Ramos (cell line): ENCODE data around the gene ST7L.

ENCODE experiments used
- in situ Hi-C: fragments of 300-500 bp; cut with MboI; formaldehyde crosslinking; loops from one replicate; pipeline ENCODE4 v1.14.3; 2022; ENCODE audit warnings: low sequenced_read_pairs; ENCODE audit not compliant: unreplicated experiment

The ST7L gene

DNA sequence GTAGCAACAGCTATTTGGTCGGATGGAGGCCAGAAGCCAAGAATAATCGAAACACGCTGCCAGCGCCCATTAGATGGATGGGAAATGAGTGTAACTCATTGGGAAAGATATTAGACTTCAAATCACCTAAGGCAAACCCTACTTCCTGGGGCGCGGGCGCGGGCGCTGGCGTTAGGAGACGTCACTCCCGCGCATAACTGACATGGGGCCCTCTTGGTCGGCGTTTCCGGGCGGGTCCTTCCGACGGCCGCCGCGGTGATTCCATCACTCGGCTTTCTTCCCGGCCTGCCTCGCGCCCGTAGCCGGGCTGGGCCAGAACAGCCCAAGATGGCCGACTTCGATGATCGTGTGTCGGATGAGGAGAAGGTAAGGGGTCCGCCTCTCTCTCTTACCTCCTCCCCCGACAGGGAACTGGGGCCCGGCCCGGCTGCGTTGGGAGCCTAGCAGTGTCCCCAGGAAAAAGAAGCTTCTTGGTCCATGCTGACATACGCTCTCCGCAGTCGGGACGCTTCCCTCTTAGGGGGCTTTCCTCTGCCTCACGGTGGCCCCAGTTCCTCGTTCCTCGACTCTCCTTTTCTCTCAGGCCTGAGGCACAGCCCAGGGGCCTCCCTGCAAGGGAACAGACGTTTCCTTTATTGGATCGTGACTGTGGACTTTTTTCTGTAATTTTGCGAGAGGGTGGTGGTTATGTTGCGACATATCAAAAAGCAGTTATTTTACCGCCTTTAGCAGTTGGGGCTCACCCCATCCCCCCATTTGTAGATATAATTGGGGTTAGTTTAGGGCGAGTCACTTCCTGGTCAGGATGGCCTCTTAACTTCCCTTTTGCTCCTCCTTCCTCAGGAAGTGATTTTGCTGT lies 806 bp upstream of the ST7L start, which contains the start of gene CAPZA1:
TSS of gene CAPZA1 (plus strand) at position 315 of the 859 bp plus-strand sequence. CDS start at position 328, 13 bp downstream.
- in situ Hi-C loops: loop anchor here (10.0 kb wide), 2 partner anchors 115 to 225 kb away; partner anchors contain the start of genes CTTNBP2NL and WNT2B

DNA sequence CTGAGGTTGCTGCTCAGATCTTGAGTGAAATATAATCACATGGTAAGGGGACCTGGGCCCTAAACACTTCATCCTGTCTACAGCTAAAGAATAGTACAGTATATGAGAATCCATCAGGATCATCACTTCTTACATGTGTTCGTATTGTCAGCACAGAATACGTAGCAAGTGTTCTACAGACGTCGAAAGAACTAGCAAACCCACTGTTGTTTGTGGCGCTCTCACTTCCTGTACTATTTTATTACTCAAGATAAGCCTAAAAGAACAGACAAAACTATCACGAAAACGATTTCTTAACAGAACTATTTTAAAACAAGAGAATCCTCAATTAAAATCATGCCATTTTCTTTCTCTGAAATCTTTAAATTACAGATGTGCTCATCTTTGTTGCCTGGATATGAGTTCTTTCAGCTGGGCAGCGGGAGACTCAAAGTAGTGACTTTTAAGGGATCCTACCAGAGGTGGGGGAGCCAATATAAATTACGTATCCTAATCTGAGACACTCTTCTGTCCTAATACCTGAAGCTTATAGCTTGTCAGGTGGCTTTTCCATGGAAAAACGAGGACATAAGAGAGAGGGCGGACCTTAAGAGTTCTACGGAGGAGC lies 724 bp downstream of the ST7L start:
- in situ Hi-C loops: loop anchor here (10.0 kb wide), 2 partner anchors 113 to 223 kb away; partner anchors contain the start of genes CTTNBP2NL and WNT2B

DNA sequence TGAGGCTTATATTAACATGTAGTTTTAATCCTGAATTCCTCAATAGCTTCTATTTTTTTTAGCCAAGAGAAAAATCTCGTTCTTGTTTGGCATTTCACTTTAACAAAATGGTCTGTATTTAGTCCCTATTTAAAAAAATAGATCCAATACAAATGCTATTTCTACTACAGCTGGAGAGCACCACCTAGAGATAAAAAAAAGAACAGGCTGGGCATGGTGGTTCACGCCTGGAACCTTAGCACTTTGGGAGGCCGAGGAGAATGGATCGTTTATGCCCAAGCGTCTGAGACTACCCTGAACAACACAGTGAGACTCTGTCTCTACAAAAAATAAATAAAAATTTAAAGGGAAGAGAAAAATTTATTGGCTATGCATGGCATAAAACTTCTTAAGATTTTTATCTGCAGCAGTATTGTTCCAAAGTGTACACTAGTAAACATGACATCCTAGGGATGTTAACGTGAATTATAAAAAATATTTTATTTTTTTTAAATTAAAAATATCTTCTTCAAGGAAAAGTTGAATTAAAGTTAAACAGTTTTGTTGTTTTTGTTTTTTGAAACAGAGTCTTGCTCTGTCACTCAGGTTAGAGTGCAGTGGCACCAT lies 4.4 kb downstream of the ST7L start:
- in situ Hi-C loops: loop anchor here (10.0 kb wide), 2 partner anchors 110 to 220 kb away; partner anchors contain the start of genes CTTNBP2NL and WNT2B

DNA sequence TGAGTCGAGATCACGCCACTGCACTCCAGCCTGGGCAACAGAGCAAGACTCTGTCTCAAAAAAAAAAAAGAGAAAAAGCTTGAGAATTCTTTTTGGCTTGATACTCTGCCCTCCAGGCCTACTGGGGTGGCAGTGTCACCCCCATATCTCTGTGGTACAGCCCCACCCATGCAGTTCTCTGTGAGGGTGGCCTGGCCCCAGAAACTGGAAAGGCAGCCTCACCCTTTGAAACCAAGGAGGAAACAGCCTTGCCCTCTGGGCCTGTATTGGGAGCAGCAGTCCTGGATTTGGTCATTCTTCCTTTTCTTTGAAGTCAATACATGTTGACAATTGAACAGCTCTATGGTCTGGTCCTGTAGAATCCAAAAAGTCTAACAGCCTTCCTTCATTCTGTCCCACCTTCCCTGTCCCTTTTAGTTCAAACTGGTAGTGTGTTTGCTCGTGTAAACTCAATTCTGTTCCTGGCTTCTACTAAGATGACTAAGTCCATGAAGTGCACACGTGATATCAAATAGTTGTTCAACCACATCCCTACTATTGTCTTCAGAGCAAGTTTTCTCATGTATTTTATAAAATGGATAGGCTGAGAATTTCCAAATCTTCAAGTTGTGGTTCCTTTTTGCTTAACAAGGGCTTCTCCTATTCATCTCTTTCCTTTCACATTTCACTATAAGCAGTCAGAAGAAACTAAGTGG lies 13.2 kb downstream of the ST7L start:
- in situ Hi-C loops: no loop called here

DNA sequence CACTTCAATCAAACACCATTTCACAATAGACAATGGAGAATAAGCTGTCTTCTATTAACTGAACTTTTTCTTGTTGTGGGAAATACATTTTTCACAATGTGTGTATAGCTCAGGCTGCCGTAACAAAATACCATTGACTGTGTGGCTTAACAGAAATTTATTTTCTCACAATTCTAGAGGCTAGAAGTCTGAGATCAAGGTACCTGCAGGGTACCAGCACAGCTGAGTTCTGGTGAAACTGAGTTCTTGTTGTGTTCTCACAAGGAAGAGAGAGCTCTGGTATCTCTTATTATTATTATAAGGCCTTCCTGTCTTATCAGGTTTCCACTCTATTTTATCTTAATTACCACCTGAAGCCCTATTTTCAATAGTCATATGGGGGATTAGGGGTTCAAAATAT lies 15.4 kb downstream of the ST7L start:
- in situ Hi-C loops: no loop called here

DNA sequence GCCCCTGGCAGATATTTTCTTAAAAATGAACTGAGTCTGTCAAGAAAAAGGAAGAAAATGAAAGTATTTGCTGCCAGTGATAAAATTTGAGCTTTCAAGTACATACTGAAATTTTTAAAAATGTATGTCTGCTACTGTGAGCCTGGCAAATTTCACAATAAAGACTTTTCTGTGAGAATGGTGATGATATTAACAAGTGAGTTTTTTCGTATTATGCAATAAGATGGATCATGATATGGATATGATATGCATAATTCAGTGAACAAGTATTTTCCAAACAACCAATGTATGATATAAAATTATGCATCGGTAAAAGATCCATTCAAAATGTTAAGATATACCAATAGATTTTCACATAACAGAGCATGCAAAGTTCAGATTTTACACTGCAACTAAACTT lies 15.9 kb downstream of the ST7L start:
- in situ Hi-C loops: no loop called here

DNA sequence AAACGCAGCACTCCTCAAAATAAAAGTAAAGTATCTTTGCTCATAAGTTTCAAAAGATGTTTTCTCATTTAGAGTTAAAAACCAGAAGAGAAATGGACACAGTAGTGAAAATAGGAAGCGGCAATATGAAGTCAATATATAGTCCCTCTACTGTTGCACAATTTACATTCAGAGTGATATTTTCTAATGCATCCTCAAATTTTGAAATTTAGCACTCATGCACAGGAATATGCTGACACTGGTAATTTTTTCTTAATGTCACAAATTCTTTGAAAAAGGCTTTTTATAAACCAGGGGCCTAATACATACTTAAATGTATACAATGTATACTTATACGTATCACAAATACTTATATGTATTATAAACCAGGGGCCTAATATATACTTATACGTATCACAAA lies 19.5 kb downstream of the ST7L start:
- in situ Hi-C loops: no loop called here

DNA sequence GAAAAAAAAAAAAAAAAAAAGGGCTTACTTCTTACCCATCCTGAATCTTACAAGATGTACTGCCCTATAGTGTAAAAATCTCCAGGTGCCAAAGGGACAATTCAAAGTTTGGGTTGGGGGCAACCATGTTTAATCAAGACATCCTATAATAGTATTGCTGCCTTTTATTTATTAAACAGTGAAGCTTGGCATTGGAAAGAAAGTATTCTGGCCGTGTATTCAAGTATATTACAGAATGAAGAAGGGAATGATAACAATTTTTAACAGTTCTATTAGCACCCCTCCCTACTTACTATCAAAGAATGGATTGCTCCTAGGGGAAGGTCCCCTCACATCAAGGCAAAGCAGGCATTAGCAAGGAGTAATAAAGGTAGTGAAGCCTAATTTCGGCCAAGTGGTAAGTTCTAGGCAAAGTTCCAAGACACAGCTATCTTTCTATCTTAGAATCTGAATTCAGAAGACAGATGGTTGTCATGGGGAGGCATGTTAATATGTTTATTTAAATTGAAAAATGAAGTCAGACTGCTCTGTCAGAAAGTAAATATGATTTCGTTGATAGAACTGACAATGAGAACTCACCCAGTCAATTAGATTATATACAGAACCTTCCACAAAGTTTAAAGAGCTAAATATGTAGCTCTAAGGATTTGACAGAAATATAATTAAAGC lies 24.6 kb downstream of the ST7L start:
- in situ Hi-C loops: no loop called here

DNA sequence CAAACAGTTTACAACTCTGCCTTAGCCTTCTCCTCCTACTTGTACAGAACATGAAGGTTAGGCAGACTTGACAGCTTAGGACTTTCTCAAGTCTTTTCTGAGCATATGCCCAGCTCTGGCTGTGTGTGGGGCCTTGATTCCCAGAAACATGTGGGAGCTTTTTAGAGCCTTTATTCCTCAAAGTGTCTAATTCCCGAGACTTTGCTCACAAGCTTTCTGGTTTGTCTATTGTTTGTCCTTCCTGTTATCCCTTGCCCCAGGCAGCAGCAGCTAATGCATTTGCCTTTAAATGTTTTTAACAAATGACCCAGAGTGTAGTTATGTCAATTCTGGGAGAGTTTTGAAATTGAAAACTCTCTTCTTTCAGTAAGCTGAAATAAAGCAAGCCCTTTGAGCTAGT lies 29.2 kb downstream of the ST7L start:
- in situ Hi-C loops: no loop called here

DNA sequence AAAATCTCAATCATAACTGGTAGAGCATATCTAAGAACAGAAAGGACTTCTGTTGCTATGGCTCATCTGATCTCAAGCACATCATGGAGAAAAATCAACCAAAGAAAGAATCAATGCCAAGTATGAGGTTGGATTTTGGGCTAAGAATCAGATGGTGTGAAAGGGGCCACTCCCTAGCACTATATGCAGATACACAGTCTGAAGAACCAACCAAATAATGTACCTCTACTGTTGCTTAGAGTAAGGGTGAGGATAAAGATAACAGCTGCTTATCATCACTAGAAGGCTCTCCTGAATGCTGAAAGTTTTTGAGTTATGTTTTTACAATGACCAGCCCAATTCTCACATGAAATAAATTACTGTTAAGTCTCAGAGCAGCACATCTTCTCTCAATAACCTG lies 35.6 kb downstream of the ST7L start:
- in situ Hi-C loops: no loop called here

DNA sequence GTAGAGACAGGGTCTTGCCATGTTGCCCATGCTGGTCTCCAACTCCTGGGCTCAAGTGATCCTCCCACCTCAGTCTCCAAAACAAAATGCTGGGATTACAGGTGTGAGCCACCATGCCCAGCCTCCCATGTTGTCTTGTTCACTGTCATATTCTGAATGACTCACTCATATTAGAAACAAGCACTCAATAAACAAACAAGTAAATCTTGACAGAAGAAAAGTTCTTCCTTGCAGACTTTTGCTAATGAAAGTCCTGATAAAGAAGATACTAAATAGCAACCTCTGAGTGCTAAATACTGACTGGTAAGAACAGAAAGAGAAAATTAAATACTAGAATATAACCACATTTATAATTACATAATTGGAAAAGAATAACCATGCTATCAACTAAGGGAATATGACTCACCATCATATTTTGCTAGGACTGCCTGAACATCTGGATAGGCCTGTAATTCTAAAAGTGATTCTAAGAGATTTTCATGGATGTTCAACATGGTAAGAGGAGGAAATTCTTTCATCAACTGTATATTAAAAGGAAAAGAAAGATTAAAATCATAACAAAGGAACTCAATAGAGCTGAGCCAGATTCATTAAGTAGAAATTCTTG lies 37.3 kb downstream of the ST7L start:
- in situ Hi-C loops: no loop called here

DNA sequence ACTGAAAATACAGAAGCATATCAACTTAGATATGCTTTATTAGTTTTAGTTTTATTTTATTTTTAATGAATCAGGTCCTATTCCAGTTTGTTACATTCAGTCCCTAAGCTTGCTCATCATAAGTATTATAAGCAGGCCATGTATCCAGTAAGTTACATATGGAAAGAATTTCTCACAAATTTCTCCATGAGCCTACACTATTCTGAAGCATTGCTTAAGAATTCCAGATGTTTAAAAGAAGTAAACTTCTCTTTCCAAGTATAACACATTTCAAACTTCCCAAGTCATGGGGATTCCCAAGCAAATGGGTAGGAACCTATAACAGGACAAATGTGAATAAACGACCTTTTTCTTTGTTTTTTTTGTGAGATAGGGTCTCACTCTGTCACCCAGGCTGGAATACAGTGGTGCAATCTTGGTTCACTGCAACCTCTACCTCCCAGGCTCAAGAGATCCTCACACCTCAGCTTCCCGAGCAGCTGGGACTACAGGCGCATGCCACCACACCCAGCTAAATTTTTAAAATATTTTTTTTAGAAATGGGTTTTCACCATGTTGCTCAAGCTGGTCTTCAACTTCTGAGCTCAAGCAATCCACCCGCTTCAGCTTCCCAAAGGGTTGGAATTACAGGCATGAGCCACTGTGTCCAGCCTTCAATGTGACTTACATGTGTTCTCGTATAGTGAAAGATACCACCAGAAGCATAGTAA lies 39.0 kb downstream of the ST7L start:
- in situ Hi-C loops: no loop called here

DNA sequence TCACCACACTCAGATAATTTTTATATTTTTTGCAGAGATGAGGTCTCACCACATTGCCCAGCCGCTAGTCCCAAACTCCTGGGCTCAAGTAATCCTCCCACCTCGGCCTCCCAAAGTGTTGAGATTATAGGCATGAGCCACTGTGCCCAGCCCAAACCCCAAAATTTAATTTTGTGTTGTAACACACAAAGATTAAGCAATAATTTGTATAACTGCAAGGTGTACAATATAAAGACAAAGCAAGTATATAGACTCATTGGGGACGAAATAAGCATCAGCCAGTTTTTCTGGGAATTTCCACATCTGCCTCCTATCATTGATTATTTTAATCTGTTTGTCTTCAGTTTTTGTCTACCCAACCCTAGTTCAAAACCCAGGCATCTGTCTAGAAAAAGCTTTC lies 42.7 kb downstream of the ST7L start:
- in situ Hi-C loops: no loop called here

DNA sequence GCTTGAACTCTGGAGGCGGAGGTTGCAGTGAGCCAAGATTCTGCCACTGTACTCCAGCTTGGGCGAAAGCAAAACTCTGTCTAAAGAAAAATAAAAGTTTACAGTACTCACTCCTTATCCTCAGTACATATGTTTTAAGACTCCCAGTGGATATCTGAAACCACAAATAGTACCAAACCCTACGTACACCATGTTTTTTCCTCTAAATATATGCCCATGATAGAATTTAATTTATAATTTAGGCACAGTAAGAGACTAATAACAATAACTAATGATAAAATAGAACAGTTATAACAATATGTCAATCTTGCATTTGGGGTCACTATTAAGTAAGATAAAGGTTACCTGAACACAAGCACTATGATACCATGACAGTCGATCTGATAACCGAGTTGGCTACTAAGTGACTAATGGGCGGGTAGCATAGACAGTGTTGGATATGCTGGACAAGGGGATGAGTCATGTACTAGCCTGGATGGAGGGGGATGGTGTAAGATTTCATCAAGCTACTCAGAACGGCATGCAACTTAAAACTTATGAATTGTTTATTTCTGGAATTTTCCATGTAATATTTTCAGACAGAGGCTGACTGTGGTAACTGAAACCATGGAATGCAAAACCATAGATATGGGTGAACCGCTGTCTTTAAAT lies 43.7 kb downstream of the ST7L start:
- in situ Hi-C loops: no loop called here

DNA sequence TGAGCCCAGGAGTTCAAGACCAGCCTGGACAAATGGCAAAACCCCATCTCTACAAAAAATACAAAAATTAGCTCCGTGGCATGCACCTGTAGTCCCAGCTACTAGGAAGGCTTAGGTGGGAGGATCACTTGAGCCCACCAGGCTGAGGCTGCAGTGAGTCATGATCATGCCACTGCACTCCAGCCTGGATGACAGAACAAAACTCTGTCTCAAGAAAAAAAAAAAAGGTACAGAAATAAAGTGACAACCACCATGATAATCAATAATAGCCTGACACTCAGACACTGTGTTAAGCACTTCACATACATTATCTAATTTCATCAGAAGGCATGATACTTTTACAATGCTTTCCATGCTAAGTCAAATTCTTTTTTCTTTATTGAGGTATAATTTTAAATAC lies 53.1 kb downstream of the ST7L start:
- in situ Hi-C loops: no loop called here

DNA sequence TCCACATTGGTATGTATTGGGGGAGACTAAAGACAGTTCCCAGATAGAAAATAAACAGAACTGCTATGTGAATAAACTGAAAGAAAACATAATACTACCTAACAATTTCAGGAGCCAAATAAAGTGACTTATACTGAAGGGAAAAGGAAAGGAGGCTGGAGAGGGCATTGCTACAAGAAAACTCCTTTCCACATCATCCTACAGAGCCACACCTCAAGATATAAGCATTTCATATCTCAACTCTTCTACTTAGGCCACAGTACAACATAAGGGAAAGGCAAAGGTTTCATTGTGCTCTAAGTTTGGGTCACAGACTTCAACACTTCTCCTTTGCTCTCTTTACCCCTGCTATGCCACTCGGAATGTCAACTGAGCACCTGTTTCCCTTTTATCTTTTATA lies 54.9 kb downstream of the ST7L start:
- in situ Hi-C loops: no loop called here

DNA sequence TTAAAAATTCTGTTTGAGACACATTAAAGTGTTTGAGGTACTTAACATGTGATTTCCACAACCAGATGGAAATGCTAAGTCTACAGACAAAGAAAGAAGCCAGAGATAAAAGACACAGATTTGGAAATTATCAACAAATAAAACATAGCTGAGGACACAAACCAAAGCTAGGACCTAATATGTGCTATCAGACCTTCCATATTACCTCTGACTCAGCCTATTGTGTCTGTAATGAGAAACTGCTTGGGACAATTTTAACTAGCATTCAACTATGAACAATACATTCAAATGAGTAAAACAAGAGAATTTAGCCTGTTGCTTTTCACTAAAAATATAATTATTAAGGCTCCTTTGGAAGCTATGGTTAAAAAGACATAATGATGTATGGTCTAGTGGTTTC lies 55.6 kb downstream of the ST7L start:
- in situ Hi-C loops: no loop called here

DNA sequence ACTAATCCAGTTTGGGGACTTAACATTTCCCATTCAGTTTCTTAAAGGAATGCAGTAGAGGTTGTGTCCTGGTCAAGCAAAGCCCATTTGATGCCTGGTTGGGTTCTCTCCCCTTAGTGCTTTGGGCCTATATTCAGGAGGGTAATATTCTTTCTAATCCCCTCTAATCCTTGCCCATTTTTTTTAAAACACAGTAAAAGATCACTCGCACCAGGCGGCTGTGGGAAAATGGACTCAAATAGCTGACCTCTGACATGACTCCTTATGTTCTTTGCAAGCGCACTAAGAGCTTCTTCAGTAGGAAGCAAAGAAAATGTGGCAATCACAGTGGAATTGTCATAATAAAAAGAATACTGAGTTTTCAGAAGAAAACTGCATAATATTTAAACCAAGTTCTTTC lies 60.3 kb downstream of the ST7L start:
- in situ Hi-C loops: no loop called here

DNA sequence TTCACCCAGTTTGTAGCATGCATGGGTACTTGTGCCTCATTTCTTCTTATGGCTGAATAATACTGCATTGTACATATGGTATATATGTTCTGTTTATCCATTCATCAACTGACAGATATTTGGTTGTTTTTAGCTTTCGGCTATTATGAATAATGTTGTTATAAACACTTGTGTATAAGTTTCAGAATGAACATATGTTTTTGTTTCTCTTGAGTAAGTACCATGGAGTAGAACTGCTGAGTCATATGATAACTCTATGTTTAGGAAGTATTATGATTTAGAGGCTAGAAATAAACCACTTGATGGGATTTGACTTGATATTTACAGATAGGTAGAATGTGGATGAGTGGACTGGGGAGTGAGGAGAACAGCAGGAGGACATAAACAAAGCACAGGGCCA lies 61.6 kb downstream of the ST7L start:
- in situ Hi-C loops: no loop called here
